ENCODE measurements around the gene CXorf66. TPM values are rescaled to one million over a fixed set of nuclear protein-coding genes. Genes with fewer than 3 reads are reported as not detected.
"Not testable (repeated sequence)": the region's sequence is repeated elsewhere in the genome, so short reads cannot be mapped to it uniquely, and the experiment has no call there.

The CXorf66 gene
- total RNA-seq, 4 donors from 2014 or later: not detected

DNA sequence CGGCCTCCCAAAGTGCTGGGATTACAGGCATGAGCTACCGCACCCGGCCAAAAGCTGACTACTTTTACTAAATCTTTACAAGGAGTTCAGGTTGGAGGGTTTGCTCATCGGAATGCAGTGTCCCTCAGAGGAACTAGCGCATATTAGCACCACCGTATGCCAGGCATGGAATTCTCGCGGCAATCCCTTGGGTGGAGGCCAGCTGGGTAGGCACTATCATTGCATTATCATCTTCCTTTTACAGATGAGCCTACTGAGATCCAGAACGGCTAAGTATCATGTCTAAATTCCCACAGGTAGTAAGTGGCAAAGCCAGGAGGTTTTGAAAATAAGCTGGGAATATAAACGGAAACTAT, 6.1 kb upstream of the CXorf66 start:
- no peaks in the 10 kb centered on the region for H3K36me3 ChIP-seq
- H3K27me3 ChIP-seq: no peaks in the 10 kb centered on the region
- no peak overlapping the region for H3K27ac ChIP-seq
- TF ChIP-seq POLR2A (IDR thresholded peaks at IDR 0.05) (no peak), CTCF (IDR thresholded peaks at IDR 0.05) (no peak)
- H3K9me3 ChIP-seq: no peaks in the 10 kb centered on the region
- no peak overlapping the region for H3K4me3 ChIP-seq
- no peak for DNase-seq
- no peaks in the 10 kb centered on the region for H3K4me1 ChIP-seq
- intact Hi-C loops (cut with DNase I; ENCODE audit: low total_unique reads): no loop called here

DNA sequence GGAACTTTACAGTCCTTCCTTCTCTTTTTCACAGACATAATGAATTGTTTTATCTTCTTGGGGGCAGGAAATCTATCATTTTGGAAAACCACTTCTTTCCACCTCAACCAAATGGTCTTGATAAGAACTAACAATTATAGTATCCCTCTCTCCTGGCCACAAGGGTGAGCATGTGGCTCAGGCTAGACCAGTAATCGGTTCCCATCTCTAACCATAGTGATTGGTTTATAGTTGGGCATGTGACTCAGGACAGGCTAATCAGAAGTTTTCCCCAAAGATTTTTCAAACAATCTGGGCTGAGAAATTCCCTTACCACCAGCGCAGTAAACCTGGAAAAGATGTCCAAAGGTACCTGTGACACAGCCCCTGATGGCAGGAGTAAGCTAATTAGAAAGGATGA, 4.0 kb upstream of the CXorf66 start:
- no peak for DNase-seq
- intact Hi-C loops (cut with DNase I; ENCODE audit: low total_unique reads): no loop called here
- TF ChIP-seq CTCF (IDR thresholded peaks at IDR 0.05) (no peak), POLR2A (IDR thresholded peaks at IDR 0.05) (no peak)
- H3K4me1 ChIP-seq: no peaks in the 10 kb centered on the region
- no peaks in the 10 kb centered on the region for H3K27me3 ChIP-seq
- H3K9me3 ChIP-seq: no peaks in the 10 kb centered on the region
- H3K27ac ChIP-seq: no peak overlapping the region
- no peaks in the 10 kb centered on the region for H3K36me3 ChIP-seq
- H3K4me3 ChIP-seq: no peak overlapping the region

GRCh38 chrX:139967750-139968149, 2.4 kb upstream of the CXorf66 start:
- DNase-seq: no peak
- TF ChIP-seq CTCF (IDR thresholded peaks at IDR 0.05) (no peak), POLR2A (IDR thresholded peaks at IDR 0.05) (no peak)
- H3K36me3 ChIP-seq: no peaks in the 10 kb centered on the region
- no peaks in the 10 kb centered on the region for H3K4me1 ChIP-seq
- H3K27me3 ChIP-seq: no peaks in the 10 kb centered on the region
- no peaks in the 10 kb centered on the region for H3K9me3 ChIP-seq
- H3K27ac ChIP-seq: no peak overlapping the region
- H3K4me3 ChIP-seq: no peak overlapping the region
- intact Hi-C loops (cut with DNase I; ENCODE audit: low total_unique reads): no loop called here

DNA sequence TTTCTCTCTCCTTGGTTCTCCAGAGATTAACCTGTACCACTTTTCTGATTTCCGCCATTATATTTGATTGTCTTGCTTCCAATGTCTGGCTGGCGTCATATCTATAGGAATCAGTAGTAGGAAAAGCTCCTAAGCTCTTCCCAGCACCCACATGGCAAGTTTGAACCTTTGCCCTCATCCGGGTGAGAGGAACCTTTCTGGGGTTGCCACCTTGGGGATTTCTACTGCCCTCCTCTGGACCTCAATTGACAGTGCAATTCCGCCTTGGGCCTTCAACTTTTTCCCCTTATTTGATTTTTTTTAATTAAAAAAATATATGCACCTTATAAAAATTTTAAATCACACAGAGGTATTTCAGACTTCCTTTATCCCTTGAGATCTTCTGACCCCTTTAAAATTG, 2.0 kb upstream of the CXorf66 start:
- no peak overlapping the region for H3K4me3 ChIP-seq
- no peaks in the 10 kb centered on the region for H3K27me3 ChIP-seq
- no peaks in the 10 kb centered on the region for H3K36me3 ChIP-seq
- TF ChIP-seq CTCF (IDR thresholded peaks at IDR 0.05) (no peak), POLR2A (IDR thresholded peaks at IDR 0.05) (no peak)
- H3K27ac ChIP-seq: no peak overlapping the region
- DNase-seq: no peak
- intact Hi-C loops (cut with DNase I; ENCODE audit: low total_unique reads): no loop called here
- no peaks in the 10 kb centered on the region for H3K4me1 ChIP-seq
- H3K9me3 ChIP-seq: no peaks in the 10 kb centered on the region

GRCh38 chrX:139966159-139966558, 838 bp upstream of the CXorf66 start:
- H3K27ac ChIP-seq; DNase-seq; H3K4me1 ChIP-seq; H3K4me3 ChIP-seq; H3K9me3 ChIP-seq; intact Hi-C loops (cut with DNase I; ENCODE audit: low total_unique reads); H3K27me3 ChIP-seq; H3K36me3 ChIP-seq: not testable (repeated sequence)

GRCh38 chrX:139961091-139961490, 4.2 kb downstream of the CXorf66 start:
- H3K36me3 ChIP-seq; intact Hi-C loops (cut with DNase I; ENCODE audit: low total_unique reads); H3K9me3 ChIP-seq; DNase-seq; H3K27me3 ChIP-seq; H3K27ac ChIP-seq; H3K4me3 ChIP-seq; H3K4me1 ChIP-seq: not testable (repeated sequence)

Data from uterus (tissue), 4 donors.